ENCODE data around the gene TEX26. TPM values are rescaled to one million over a fixed set of nuclear protein-coding genes. Genes with fewer than 3 reads are reported as not detected.

The TEX26 gene
- total and polyA plus RNA-seq, 7 donors, result not detected

DNA sequence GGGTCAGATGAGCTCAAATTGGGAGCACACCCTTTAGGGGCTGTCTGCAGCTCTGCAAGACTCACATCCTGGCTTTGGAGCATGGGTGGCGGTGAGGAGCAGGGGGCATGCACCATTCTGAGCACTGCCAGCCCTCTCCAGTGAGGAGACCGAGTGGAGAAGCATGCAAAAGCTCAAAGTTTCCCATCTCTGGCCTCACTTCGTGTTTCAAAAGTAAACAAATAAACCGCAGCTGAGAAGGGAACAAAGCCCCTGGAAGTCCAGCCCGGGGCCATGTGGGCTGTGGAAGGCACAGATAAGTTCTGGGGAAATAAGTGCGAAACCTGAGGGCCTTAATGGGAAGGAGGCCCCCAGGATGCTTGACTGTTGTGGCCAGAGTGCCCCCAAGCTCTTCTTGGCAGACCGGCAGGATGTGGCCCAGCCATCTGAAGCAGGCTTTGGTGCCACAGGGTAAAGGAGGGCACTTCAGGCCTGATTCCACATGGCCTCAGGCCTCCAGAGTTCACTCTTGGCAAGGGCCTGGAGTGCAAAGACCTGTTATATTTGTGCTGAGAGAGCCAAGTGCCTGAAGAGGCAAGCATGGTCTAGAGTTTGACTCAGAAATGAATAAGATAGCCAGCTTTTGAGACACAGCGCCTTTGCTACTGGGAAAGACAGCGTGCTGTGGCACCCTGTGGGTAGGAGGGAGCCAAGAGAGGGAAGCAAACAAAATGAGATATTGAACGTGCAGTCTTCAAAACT lies 25.2 kb upstream of the TEX26 start:
- H3K36me3 ChIP-seq, result no peaks in the 10 kb centered on the region
- 62 to 66% methylated on average over 10 of the region's 10 CpGs for WGBS, 2 donors
- TF ChIP-seq, protein P1, sequence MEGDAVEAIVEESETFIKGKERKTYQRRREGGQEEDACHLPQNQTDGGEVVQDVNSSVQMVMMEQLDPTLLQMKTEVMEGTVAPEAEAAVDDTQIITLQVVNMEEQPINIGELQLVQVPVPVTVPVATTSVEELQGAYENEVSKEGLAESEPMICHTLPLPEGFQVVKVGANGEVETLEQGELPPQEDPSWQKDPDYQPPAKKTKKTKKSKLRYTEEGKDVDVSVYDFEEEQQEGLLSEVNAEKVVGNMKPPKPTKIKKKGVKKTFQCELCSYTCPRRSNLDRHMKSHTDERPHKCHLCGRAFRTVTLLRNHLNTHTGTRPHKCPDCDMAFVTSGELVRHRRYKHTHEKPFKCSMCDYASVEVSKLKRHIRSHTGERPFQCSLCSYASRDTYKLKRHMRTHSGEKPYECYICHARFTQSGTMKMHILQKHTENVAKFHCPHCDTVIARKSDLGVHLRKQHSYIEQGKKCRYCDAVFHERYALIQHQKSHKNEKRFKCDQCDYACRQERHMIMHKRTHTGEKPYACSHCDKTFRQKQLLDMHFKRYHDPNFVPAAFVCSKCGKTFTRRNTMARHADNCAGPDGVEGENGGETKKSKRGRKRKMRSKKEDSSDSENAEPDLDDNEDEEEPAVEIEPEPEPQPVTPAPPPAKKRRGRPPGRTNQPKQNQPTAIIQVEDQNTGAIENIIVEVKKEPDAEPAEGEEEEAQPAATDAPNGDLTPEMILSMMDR (IDR thresholded peaks at IDR 0.05), result no peak
- intact Hi-C loops (cut with DNase I), result no loop called here
- H3K27me3 ChIP-seq, result peaks cover 9 to 26% (median 9%) of the 10 kb centered on the region in 3 donors
- DNase-seq, result no peak
- peak overlapping the region; percentile 52 to 77 (median 68) for H3K27ac ChIP-seq
- peak overlapping the region; percentile 26 to 54 (median 44) for H3K4me3 ChIP-seq
- H3K9me3 ChIP-seq, result no peaks in the 10 kb centered on the region
- H3K4me1 ChIP-seq, result peaks cover 0 to 31% (median 23%) of the 10 kb centered on the region in 4 donors

DNA sequence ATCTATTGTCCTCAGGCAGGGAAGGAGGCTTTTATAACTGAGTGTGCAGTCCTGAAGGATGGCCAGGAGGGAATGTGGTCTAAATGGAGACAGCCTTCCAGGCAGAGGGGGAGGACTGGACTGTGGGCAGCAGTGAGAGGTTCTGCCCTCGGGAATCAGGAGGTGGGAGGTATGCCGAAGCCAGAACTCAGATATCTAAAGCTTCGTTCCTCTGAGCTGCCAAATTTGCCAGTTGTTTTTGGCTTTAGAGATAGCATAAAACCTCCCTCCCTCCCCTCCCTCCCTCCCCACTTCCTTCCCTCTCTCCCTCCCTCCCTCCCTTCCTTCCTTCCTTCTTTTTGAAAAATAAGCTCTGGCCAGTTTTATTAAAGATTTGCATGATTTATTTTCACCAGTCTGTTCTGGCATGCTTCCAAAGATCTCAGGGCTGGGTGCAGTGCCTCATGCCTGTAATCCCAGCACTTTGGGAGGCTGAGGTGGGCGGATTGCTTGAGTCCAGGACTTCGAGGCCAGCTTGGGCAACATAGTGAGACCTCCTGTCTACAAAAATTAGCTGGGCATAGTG lies 24.0 kb upstream of the TEX26 start:
- no peak for DNase-seq
- intact Hi-C loops (cut with DNase I), result no loop called here
- 37 to 50% methylated on average over 5 of the region's 5 CpGs for WGBS, 2 donors
- Histone ChIP-seq H3K4me3 (peak overlapping the region in 2 of 4 donors; percentile 39 to 54), H3K4me1 (peaks cover 0 to 31% (median 23%) of the 10 kb centered on the region in 4 donors), H3K36me3 (no peaks in the 10 kb centered on the region), H3K27me3 (peaks cover 9 to 26% (median 9%) of the 10 kb centered on the region in 3 donors), H3K9me3 (no peaks in the 10 kb centered on the region), H3K27ac (peak overlapping the region in 2 of 4 donors; percentile 8 to 73)
- TF ChIP-seq POLR2AphosphoS5 (IDR thresholded peaks at IDR 0.05) (peak in 1 of 4 donors; percentile 7), EP300 (IDR thresholded peaks at IDR 0.05) (no peak), POLR2A (IDR thresholded peaks at IDR 0.05) (no peak)
- TF ChIP-seq, protein P1 (IDR thresholded peaks at IDR 0.05), result no peak

DNA sequence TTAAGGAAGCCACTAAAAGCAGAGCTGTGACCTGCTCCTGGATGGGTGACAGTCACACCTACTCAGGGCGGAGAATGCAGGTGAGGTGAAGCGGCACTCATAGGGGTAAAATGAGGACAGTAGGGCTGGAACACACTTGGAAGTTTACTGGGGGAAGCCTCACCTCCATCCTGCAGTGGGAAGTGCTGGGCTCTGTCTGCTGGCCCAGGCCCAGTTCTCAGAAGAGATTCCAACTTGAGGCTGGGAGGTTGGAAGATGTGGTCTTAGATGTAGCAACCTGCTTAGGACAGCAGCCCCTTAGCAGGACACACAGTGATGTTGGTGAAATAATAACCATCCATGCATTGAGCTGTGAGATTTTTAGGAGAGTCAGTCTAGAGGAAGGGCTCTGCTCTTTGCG lies 21.8 kb upstream of the TEX26 start:
- intact Hi-C loops (cut with DNase I), result no loop called here
- no peak overlapping the region for H3K27ac ChIP-seq
- no peak for TF ChIP-seq POLR2A (IDR thresholded peaks at IDR 0.05)
- H3K36me3 ChIP-seq, result no peaks in the 10 kb centered on the region
- H3K27me3 ChIP-seq, result peaks cover 8 to 15% (median 9%) of the 10 kb centered on the region in 3 donors
- WGBS, 2 donors, result 79 to 85% methylated on average over 3 of the region's 3 CpGs
- peaks cover 0 to 30% (median 23%) of the 10 kb centered on the region in 4 donors for H3K4me1 ChIP-seq
- no peaks in the 10 kb centered on the region for H3K9me3 ChIP-seq
- DNase-seq, result no peak
- no peak overlapping the region for H3K4me3 ChIP-seq

DNA sequence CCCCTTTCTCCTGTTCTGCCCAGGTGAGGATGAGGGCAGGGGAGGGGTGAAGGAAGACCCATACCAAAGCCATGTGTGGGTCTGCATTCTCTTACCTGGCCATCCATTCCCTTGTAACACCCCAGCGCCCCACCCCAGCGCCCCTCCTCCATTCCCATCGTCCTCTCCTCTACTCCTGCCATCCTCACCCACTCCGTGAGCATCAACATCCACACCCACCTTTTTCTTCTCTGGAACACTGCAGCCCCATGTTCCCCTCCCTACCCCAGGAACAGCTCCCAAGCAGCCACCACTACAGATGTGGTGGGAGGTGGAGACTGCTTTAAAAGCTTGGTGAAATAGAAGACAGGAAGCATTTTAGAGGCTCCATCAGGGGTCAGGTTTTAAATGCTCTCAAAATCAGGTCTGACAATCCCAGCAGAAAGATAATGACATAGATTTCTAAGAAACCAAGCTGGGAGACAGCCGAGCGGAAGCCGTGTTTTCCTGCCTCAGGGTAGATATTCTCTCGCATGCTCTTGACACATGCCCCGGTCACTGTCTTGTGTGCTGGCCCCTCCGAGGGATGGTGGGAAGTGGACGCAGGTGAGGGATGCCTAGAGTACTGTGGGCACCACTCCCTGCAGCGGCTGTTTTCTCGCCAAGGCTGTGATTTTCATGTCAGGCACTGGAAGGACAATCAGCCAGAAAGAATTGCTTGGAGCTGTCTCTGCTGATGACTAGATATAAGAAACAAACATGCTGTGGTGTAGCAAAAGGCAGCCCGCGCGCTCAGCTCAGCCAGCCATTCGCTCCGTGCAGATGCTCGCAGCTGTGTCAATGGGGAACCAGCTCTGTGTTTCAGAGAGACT lies 16.5 kb upstream of the TEX26 start:
- no peaks in the 10 kb centered on the region for H3K27me3 ChIP-seq
- DNase-seq, result no peak
- WGBS, 2 donors, result 77 to 82% methylated on average over 19 of the region's 19 CpGs
- TF ChIP-seq POLR2AphosphoS5 (IDR thresholded peaks at IDR 0.05) (no peak), EP300 (IDR thresholded peaks at IDR 0.05) (no peak), POLR2A (IDR thresholded peaks at IDR 0.05) (no peak)
- TF ChIP-seq, protein P1 (IDR thresholded peaks at IDR 0.05), result no peak
- no peaks in the 10 kb centered on the region for H3K36me3 ChIP-seq
- no peak overlapping the region for H3K27ac ChIP-seq
- no peaks in the 10 kb centered on the region for H3K9me3 ChIP-seq
- peaks cover 0 to 7% (median 0%) of the 10 kb centered on the region in 4 donors for H3K4me1 ChIP-seq
- intact Hi-C loops (cut with DNase I), result no loop called here
- H3K4me3 ChIP-seq, result no peak overlapping the region

DNA sequence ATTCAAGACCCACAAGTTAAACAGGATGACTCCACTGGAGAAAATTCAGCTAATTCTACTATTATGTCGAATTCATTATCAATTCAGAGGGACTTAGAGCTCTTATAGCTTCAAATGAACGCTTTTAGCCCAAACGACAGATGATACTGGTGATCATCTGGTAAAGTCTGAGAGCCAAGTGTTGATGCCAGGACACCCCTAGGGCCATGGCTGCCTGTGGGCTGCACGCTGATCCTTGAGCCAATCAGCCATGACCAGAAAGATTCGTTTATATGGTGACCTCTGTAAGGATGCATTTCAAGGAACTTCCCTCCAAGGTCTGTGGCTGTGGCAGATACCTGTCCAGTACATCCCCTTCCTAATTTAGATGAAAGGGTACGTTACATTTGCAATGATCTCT lies 15.5 kb upstream of the TEX26 start:
- intact Hi-C loops (cut with DNase I), result no loop called here
- Histone ChIP-seq H3K9me3 (no peaks in the 10 kb centered on the region), H3K4me1 (peaks cover 0 to 7% (median 0%) of the 10 kb centered on the region in 4 donors), H3K27me3 (no peaks in the 10 kb centered on the region), H3K36me3 (no peaks in the 10 kb centered on the region), H3K4me3 (no peak overlapping the region), H3K27ac (no peak overlapping the region)
- 83 to 87% methylated on average over 6 of the region's 6 CpGs for WGBS, 2 donors
- TF ChIP-seq POLR2AphosphoS5 (IDR thresholded peaks at IDR 0.05) (no peak), EP300 (IDR thresholded peaks at IDR 0.05) (no peak), POLR2A (IDR thresholded peaks at IDR 0.05) (no peak)
- TF ChIP-seq, protein P1 (IDR thresholded peaks at IDR 0.05), result no peak
- no peak for DNase-seq

All from sigmoid colon (tissue), 7 donors.